PC-3 (cell line): ENCODE measurements around the gene LMO7. TPM values are rescaled to one million over a fixed set of nuclear protein-coding genes. Genes with fewer than 3 reads are reported as not detected.
A peak's percentile ranks its signal among the peaks of the same experiment; 100 is the strongest.

Experiments
- ATAC-seq: fragments of 200-7000 bp; cut with Tn5 transposase; 2 replicates; pipeline ENCODE4 v1.9.1; 2020; ENCODE audit warnings: mild to moderate bottlenecking, moderate library complexity
- BruUV-seq: library from RNA; stranded (reverse); fragments of 400-500 nt; replicated peaks from 2 replicates; lab custom pipeline; 2021; lab: Mats Ljungman, UMichigan
- CTCF ChIA-PET: fragments of 300-600 bp; sonication (Branson Sonifier 250); formaldehyde crosslinking; loops from one replicate; lab custom pipeline; 2022; ENCODE audit warnings: antibody characterized with exemption; lab: Charles Lee
- POLR2A ChIA-PET: fragments of 300-600 bp; sonication (Branson Sonifier 250); formaldehyde crosslinking; loops from one replicate; lab custom pipeline; 2022; ENCODE audit warnings: antibody characterized with exemption; ENCODE audit not compliant: unreplicated experiment; lab: Charles Lee
- DNase-seq: peaks from one replicate; pipeline ENCODE4 v3.0.0-alpha.2; 2015
- H2AFZ ChIP-seq: fragments of 300-600 bp; sonication (generic); 2 replicates; pipeline ENCODE4 v1.6.0; 2016; ENCODE audit warnings: antibody characterized with exemption, low read length
- H3F3A ChIP-seq: fragments of 300-600 bp; sonication (generic); one replicate; pipeline ENCODE4 v1.6.0; 2017; ENCODE audit warnings: antibody characterized with exemption, low read length, control low read depth, mild to moderate bottlenecking; ENCODE audit not compliant: unreplicated experiment
- H3K27ac ChIP-seq: fragments of 300-600 bp; sonication (generic); 2 replicates; pipeline ENCODE4 v1.5.1; 2016; ENCODE audit warnings: mild to moderate bottlenecking, low read length
- H3K27me3 ChIP-seq: fragments of 300-600 bp; sonication (generic); 2 replicates; pipeline ENCODE4 v1.6.1; 2016; ENCODE audit warnings: low read length, mixed read lengths
- H3K36me3 ChIP-seq: fragments of 300-600 bp; sonication (generic); 2 replicates; pipeline ENCODE4 v1.6.1; 2016; ENCODE audit warnings: low read depth, mixed run types, low read length, mixed read lengths
- H3K4me1 ChIP-seq: fragments of 300-600 bp; sonication (generic); 2 replicates; pipeline ENCODE4 v1.5.1; 2016; ENCODE audit warnings: low read length; ENCODE audit not compliant: insufficient read depth
- H3K4me2 ChIP-seq: fragments of 300-600 bp; sonication (generic); 2 replicates; pipeline ENCODE4 v1.6.0; 2016; ENCODE audit warnings: low read length
- H3K4me3 ChIP-seq: fragments of 300-600 bp; sonication (generic); 2 replicates; pipeline ENCODE4 v1.5.1; 2016; ENCODE audit warnings: mild to moderate bottlenecking, low read length, mixed read lengths
- H3K79me2 ChIP-seq: fragments of 300-600 bp; sonication (generic); 2 replicates; pipeline ENCODE4 v1.6.1; 2017; ENCODE audit warnings: low read length, mixed read lengths
- H3K9ac ChIP-seq: fragments of 300-600 bp; sonication (generic); 2 replicates; pipeline ENCODE4 v1.6.0; 2016; ENCODE audit warnings: mild to moderate bottlenecking, low read length
- H3K9me2 ChIP-seq: fragments of 300-600 bp; sonication (generic); replicated peaks from 2 replicates; pipeline ENCODE4 v1.6.1; 2016; ENCODE audit warnings: mixed run types, low read length, mixed read lengths
- H3K9me3 ChIP-seq: fragments of 300-600 bp; sonication (generic); 2 replicates; pipeline ENCODE4 v1.6.1; 2016; ENCODE audit warnings: low read length, mixed read lengths
- H4K20me1 ChIP-seq: fragments of 300-600 bp; sonication (generic); 2 replicates; pipeline ENCODE4 v1.6.1; 2016; ENCODE audit warnings: low read length, mixed read lengths
- EZH2 ChIP-seq: fragments of 300-600 bp; sonication (generic); IDR thresholded peaks from one replicate; pipeline ENCODE4 v1.6.1; 2017; ENCODE audit warnings: antibody characterized with exemption, mild to moderate bottlenecking, low read length; ENCODE audit not compliant: unreplicated experiment
- EZH2phosphoT487 ChIP-seq: fragments of 300-600 bp; sonication (generic); IDR thresholded peaks from 2 replicates; pipeline ENCODE4 v1.6.1; 2018; ENCODE audit warnings: mild to moderate bottlenecking, antibody characterized with exemption, low read length, borderline replicate concordance
- intact Hi-C: fragments of 100-400 bp; cut with micrococcal nuclease; formaldehyde crosslinking; loops from 2 replicates; pipeline ENCODE4 v1.9.0; 2023
- total RNA-seq: library from RNA; depleted of rRNA; stranded (reverse); fragments of >200 nt; gene quantifications from 2 replicates; pipeline ENCODE4 v1.2.3, GENCODE V29; 2014
- TF ChIP-seq, protein P1 (sequence below): fragments of 300-600 bp; sonication (generic); conservative IDR thresholded peaks from 2 replicates; pipeline ENCODE4 v1.5.1; 2017; ENCODE audit warnings: antibody characterized with exemption, low read depth, mild to moderate bottlenecking, low read length

LMO7 gene
- total RNA-seq, 1 experiment from 2014 or later: 83.6 TPM

DNA sequence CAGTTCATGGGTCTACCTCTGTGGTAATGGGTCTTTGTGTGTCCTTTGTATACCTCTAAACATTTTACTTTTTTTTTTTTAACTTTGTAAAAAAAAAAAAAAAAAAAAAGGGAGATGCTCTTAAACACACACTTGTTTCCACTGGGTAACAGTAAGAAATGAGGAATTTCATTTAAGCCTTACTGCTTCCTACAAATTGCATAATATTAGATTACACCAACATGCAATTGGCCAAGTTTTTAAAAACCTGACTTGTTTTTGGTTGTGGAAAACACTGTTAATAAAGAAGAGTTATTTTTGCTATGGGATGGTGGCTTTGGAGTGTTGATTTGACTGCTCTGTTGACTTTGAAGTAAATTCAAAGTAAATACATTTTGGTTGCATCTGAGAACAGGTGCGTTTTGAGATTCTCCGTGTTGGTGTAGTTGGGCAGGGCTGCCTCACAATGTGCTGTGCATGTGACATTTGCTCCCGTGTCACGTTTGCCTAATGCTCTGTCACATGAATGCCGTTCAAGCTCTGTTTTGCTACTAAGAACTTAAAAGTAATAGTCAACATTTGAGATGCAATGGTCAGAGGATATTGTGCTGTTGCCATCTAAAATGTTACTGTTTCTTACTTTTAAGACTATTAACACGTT is 202.4 kb downstream of the LMO7 start:
- H3K79me2 ChIP-seq: no peaks in the 10 kb centered on the region
- no TSS peak for BruUV-seq
- intact Hi-C loops: no loop called here
- ChIA-PET CTCF (no interaction called here), POLR2A (no interaction called here)
- H3K4me3 ChIP-seq: no peak overlapping the region
- H3K9me2 ChIP-seq: no peaks in the 10 kb centered on the region
- H3K4me2 ChIP-seq: no peak overlapping the region
- ATAC-seq (no peak), DNase-seq (no peak)
- H2AFZ ChIP-seq: no peak overlapping the region
- H3K4me1 ChIP-seq: no peaks in the 10 kb centered on the region
- H3K27me3 ChIP-seq: no peaks in the 10 kb centered on the region
- H3K27ac ChIP-seq: no peak overlapping the region
- H4K20me1 ChIP-seq: no peaks in the 10 kb centered on the region
- H3F3A ChIP-seq: no peaks in the 10 kb centered on the region
- no peaks in the 10 kb centered on the region for H3K9me3 ChIP-seq
- H3K36me3 ChIP-seq: peaks cover 17% of the 10 kb centered on the region
- TF ChIP-seq, protein P1, sequence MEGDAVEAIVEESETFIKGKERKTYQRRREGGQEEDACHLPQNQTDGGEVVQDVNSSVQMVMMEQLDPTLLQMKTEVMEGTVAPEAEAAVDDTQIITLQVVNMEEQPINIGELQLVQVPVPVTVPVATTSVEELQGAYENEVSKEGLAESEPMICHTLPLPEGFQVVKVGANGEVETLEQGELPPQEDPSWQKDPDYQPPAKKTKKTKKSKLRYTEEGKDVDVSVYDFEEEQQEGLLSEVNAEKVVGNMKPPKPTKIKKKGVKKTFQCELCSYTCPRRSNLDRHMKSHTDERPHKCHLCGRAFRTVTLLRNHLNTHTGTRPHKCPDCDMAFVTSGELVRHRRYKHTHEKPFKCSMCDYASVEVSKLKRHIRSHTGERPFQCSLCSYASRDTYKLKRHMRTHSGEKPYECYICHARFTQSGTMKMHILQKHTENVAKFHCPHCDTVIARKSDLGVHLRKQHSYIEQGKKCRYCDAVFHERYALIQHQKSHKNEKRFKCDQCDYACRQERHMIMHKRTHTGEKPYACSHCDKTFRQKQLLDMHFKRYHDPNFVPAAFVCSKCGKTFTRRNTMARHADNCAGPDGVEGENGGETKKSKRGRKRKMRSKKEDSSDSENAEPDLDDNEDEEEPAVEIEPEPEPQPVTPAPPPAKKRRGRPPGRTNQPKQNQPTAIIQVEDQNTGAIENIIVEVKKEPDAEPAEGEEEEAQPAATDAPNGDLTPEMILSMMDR: no peak
- TF ChIP-seq EZH2phosphoT487 (no peak), EZH2 (no peak)
- H3K9ac ChIP-seq: no peak overlapping the region

DNA sequence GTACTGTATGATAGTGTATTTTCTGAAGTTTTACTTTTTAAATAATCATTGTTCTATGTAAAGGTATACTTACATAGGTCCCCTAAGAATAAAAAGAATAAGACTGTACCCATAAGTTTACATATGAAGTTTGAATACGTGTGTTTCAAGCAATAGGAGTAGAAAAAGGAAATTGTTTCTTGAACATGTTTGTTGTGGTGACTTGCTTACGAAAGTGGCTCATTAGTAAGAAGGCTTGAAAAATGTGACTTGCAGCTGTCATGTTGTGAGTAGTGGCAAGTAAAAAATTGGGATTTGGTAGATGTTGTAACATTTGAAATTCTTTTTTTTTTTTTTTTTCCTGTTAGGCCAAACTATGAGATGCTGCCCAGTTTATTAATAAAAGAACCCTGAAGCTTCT is 203.3 kb downstream of the LMO7 start:
- ATAC-seq (no peak), DNase-seq (no peak)
- TSS peak; percentile 1 for BruUV-seq
- no peak overlapping the region for H3K4me3 ChIP-seq
- no peak overlapping the region for H3K9ac ChIP-seq
- H3K27me3 ChIP-seq: no peaks in the 10 kb centered on the region
- ChIA-PET POLR2A (no interaction called here), CTCF (no interaction called here)
- no peaks in the 10 kb centered on the region for H3K9me3 ChIP-seq
- H3K4me1 ChIP-seq: no peaks in the 10 kb centered on the region
- TF ChIP-seq, protein P1: no peak
- no peak for TF ChIP-seq EZH2phosphoT487
- TF ChIP-seq EZH2: no peak
- H3K36me3 ChIP-seq: peaks cover 17% of the 10 kb centered on the region
- H3K27ac ChIP-seq: no peak overlapping the region
- intact Hi-C loops: no loop called here
- H3F3A ChIP-seq: no peaks in the 10 kb centered on the region
- H3K79me2 ChIP-seq: no peaks in the 10 kb centered on the region
- H3K4me2 ChIP-seq: no peak overlapping the region
- no peak overlapping the region for H2AFZ ChIP-seq
- no peaks in the 10 kb centered on the region for H4K20me1 ChIP-seq
- H3K9me2 ChIP-seq: no peaks in the 10 kb centered on the region

DNA sequence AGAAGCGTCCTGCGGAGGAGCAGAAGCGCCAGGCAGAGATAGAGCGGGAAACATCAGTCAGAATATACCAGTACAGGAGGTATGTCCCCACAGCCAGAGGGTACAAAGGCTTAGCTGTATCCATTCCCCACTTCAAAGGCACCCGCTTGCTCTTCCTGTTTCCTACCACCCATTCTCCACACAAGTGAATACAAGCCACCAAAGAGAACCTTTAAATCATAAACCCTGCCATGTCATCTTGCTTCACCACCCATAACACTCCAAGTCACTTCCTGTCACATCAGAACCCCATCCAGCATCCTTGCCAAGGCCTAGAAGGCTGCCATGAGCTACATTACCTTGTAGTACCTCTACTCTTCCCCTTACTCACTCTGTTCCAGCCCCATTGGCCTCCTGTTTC is 205.8 kb downstream of the LMO7 start:
- H3K36me3 ChIP-seq: peaks cover 17% of the 10 kb centered on the region
- H2AFZ ChIP-seq: no peak overlapping the region
- DNase-seq: no peak
- no peak overlapping the region for H3K4me3 ChIP-seq
- no peaks in the 10 kb centered on the region for H4K20me1 ChIP-seq
- H3K4me1 ChIP-seq: no peaks in the 10 kb centered on the region
- H3K27me3 ChIP-seq: no peaks in the 10 kb centered on the region
- H3K9me3 ChIP-seq: no peaks in the 10 kb centered on the region
- TF ChIP-seq EZH2 (no peak), EZH2phosphoT487 (no peak)
- TF ChIP-seq, protein P1: no peak
- no peak overlapping the region for H3K4me2 ChIP-seq
- no peaks in the 10 kb centered on the region for H3F3A ChIP-seq
- H3K9ac ChIP-seq: no peak overlapping the region
- CTCF ChIA-PET: no interaction called here
- intact Hi-C loops: no loop called here
- H3K27ac ChIP-seq: no peak overlapping the region
- BruUV-seq: no TSS peak
- no peaks in the 10 kb centered on the region for H3K9me2 ChIP-seq
- POLR2A ChIA-PET: no interaction called here
- no peak for ATAC-seq
- no peaks in the 10 kb centered on the region for H3K79me2 ChIP-seq
